Stimulated activated CD8-positive, alpha-beta memory T cell treated with anti-CD3 and anti-CD28 coated beads, Interleukin-12 subunit alpha, Interleukin-12 subunit beta, amount 100 ng/mL, for 24 hours (primary cell): ENCODE data around the gene GBX1.

ENCODE experiments used
- DNase-seq: peaks from one replicate; pipeline ENCODE4 v3.0.0-alpha.2; 2020; ENCODE audit errors: extremely low read depth

The GBX1 gene

GRCh38 chr7:151193203-151193978 lies 25.9 kb upstream of the GBX1 start:
- no peak for DNase-seq

GRCh38 chr7:151192002-151192539 lies 24.6 kb upstream of the GBX1 start:
- DNase-seq, result no peak

GRCh38 chr7:151191544-151191943 lies 24.1 kb upstream of the GBX1 start:
- DNase-seq, result no peak

GRCh38 chr7:151189038-151189437 lies 21.5 kb upstream of the GBX1 start:
- DNase-seq, result no peak

GRCh38 chr7:151188252-151188542 lies 20.7 kb upstream of the GBX1 start:
- no peak for DNase-seq

GRCh38 chr7:151187409-151188251 lies 20.1 kb upstream of the GBX1 start:
- no peak for DNase-seq

GRCh38 chr7:151186640-151187408 lies 19.3 kb upstream of the GBX1 start, which contains the start of gene ASB10:
Gene ASB10, minus strand, starts transcription at chr7:151187250. Its CDS starts 120 bp downstream, at chr7:151187130.
- no peak for DNase-seq

GRCh38 chr7:151185762-151186639 lies 18.5 kb upstream of the GBX1 start:
- DNase-seq, result no peak

- no peak for DNase-seq
These were observed 13.5 kb upstream of the GBX1 start for GRCh38 chr7:151181011-151181431.

GRCh38 chr7:151179946-151180345 lies 12.5 kb upstream of the GBX1 start:
- DNase-seq, result no peak

- DNase-seq, result no peak
These were observed 11.9 kb upstream of the GBX1 start for GRCh38 chr7:151179287-151179860.

- no peak for DNase-seq
These were observed 11.3 kb upstream of the GBX1 start for GRCh38 chr7:151178831-151179230.

GRCh38 chr7:151178236-151178635 lies 10.7 kb upstream of the GBX1 start:
- no peak for DNase-seq

- DNase-seq, result no peak
These were observed 9.8 kb upstream of the GBX1 start for GRCh38 chr7:151177310-151177709.

GRCh38 chr7:151176401-151176800 lies 8.9 kb upstream of the GBX1 start:
- no peak for DNase-seq

- no peak for DNase-seq
These were observed 8.4 kb upstream of the GBX1 start for GRCh38 chr7:151175793-151176311.

GRCh38 chr7:151175047-151175792 lies 7.7 kb upstream of the GBX1 start:
- DNase-seq, result no peak

- DNase-seq, result no peak
These were observed 7.0 kb upstream of the GBX1 start for GRCh38 chr7:151174246-151175046.
